Fibroblast of lung (primary cell): Measurements from ENCODE around the gene SNRPN. TPM values are rescaled to one million over a fixed set of nuclear protein-coding genes. Genes with fewer than 3 reads are reported as not detected.

Experiments used
- DNase-seq, 2 donors: peaks; one replicate each; pipeline versions ENCODE4 v3.0.0 to v3.0.0-alpha.2; 2010; ENCODE audit warnings: low read depth in 2 of 2
- H2AFZ ChIP-seq: 2 replicates; pipeline ENCODE4 v1.5.1; 2012; ENCODE audit warnings: low read length, control low read depth, inconsistent platforms
- H3K27ac ChIP-seq: 2 replicates; pipeline ENCODE4 v1.5.1; 2011; ENCODE audit warnings: low read length, control low read depth; ENCODE audit not compliant: insufficient read depth
- H3K27me3 ChIP-seq: 2 replicates; pipeline ENCODE4 v1.5.1; 2011; ENCODE audit warnings: mild to moderate bottlenecking, low read length; ENCODE audit not compliant: control insufficient read depth, insufficient read depth
- H3K36me3 ChIP-seq: 2 replicates; pipeline ENCODE4 v1.5.1; 2011; ENCODE audit warnings: low read length; ENCODE audit not compliant: control insufficient read depth, insufficient read depth
- H3K4me1 ChIP-seq: 2 replicates; pipeline ENCODE4 v1.5.1; 2011; ENCODE audit warnings: low read length; ENCODE audit not compliant: control insufficient read depth, insufficient read depth; ENCODE audit errors: extremely low read depth
- H3K4me2 ChIP-seq: 2 replicates; pipeline ENCODE4 v1.5.1; 2011; ENCODE audit warnings: low read length, control low read depth; ENCODE audit not compliant: insufficient read depth; ENCODE audit errors: extremely low read depth
- H3K4me3 ChIP-seq, 4 experiments: fragments of 200-600 bp in 1 of 4; sonication (generic) in 1 of 4; replicated peaks in 1 of 4; 2 replicates each; pipeline ENCODE4 v1.5.1; 2011 to 2016; ENCODE audit warnings: low read length in 4 of 4, low read depth in 3 of 4, mild to moderate bottlenecking in 3 of 4, control low read depth in 2 of 4, inconsistent platforms in 1 of 4, mixed read lengths in 1 of 4; ENCODE audit not compliant: insufficient read depth in 1 of 4; ENCODE audit errors: control extremely low read depth in 1 of 4
- H3K79me2 ChIP-seq: 2 replicates; pipeline ENCODE4 v1.5.1; 2012; ENCODE audit warnings: mild to moderate bottlenecking, low read length, inconsistent platforms; ENCODE audit not compliant: control insufficient read depth, insufficient read depth
- H3K9ac ChIP-seq: 2 replicates; pipeline ENCODE4 v1.5.1; 2011; ENCODE audit warnings: mild to moderate bottlenecking, low read length, control low read depth; ENCODE audit not compliant: insufficient read depth
- H3K9me3 ChIP-seq: 2 replicates; pipeline ENCODE4 v1.5.1; 2012; ENCODE audit warnings: low read depth, low read length; ENCODE audit not compliant: control insufficient read depth, insufficient read depth
- H4K20me1 ChIP-seq: 2 replicates; pipeline ENCODE4 v1.5.1; 2011; ENCODE audit warnings: low read length; ENCODE audit not compliant: control insufficient read depth, insufficient read depth; ENCODE audit errors: extremely low read depth
- CTCF ChIP-seq, 2 donors: IDR thresholded peaks in 1 of 2; conservative IDR thresholded peaks in 1 of 2; 1 replicate in 1 of 2; 2 replicates in 1 of 2; pipeline ENCODE4 v1.5.1; 2011 to 2012; ENCODE audit warnings: low read length in 2 of 2, control low read depth in 1 of 2, inconsistent platforms in 1 of 2, low read depth in 1 of 2, mild to moderate bottlenecking in 1 of 2
- EZH2 ChIP-seq: IDR thresholded peaks from 2 replicates; pipeline ENCODE4 v1.5.1; 2012; ENCODE audit warnings: low read length, control low read depth, mild to moderate bottlenecking; ENCODE audit errors: missing control alignments
- polyA minus RNA-seq: library from RNA; depleted of rRNA, polyadenylated mRNA; stranded (reverse); fragments of >200 nt; gene quantifications from 2 replicates; pipeline ENCODE4 v1.2.3, GENCODE V29; 2011; ENCODE audit warnings: low replicate concordance
- polyA plus RNA-seq, 2 donors: library from polyadenylated mRNA; depleted of rRNA in 1 of 2; stranded (reverse) in 1 of 2; unstranded in 1 of 2; fragments of >200 nt; gene quantifications; 2 replicates each; pipeline ENCODE4 v1.2.1, GENCODE V29; 2011 to 2012; ENCODE audit warnings: missing spikeins in 1 of 2
- total RNA-seq: library from RNA; depleted of rRNA; stranded (reverse); fragments of >200 nt; gene quantifications from 2 replicates; pipeline ENCODE4 v1.2.1, GENCODE V29; 2014

SNRPN gene
- total RNA-seq: 139 and 163 TPM in 2 replicates
- polyA plus RNA-seq: 117 and 139 TPM in 2 replicates
- 84.0 and 98.8 TPM in 2 replicates for polyA plus RNA-seq (2012)
- 70.2 and 73.5 TPM in 2 replicates for polyA minus RNA-seq

DNA sequence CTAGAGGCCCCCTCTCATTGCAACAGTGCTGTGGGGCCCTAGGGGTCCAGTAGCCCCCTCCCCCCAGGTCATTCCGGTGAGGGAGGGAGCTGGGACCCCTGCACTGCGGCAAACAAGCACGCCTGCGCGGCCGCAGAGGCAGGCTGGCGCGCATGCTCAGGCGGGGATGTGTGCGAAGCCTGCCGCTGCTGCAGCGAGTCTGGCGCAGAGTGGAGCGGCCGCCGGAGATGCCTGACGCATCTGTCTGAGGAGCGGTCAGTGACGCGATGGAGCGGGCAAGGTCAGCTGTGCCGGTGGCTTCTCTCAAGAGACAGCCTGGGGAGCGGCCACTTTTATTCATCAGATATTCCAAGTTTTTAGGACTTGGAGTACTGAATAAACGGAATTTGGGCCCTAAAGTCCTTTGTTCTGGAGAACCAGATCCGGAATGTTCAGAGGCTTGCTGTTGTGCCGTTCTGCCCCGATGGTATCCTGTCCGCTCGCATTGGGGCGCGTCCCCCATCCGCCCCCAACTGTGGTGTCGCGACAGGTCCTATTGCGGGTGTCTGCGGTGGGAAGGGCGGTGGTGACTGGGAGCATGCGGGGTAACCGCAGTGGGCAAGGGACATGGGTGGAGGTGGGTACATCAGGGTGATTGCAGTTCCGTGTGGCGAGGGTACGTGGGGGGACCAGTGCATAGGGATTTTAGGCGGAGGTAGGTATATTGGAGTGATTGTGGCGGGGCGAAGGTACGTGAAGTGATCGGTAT lies at the start of gene SNRPN, which contains the start of gene SNURF:
Gene SNRPN (plus strand): TSS at position 205 of the 748 bp plus-strand sequence. CDS start 19,467 bp downstream, outside the sequence.
Gene SNURF (plus strand): TSS at position 205 of the 748 bp plus-strand sequence. CDS start 62 bp downstream, at position 267.
- Histone ChIP-seq H4K20me1 (no peaks in the 10 kb centered on the region), H3K27ac (peak within 1 kb of the TSS; percentile 88), H3K79me2 (peaks cover 27% of the 10 kb centered on the region), H3K9me3 (no peaks in the 10 kb centered on the region), H3K4me2 (peak within 1 kb of the TSS; percentile 34), H3K4me3 (peak within 1 kb of the TSS; percentile 69 to 88 (median 80)), H3K36me3 (no peaks in the 10 kb centered on the region), H3K4me1 (no peaks in the 10 kb centered on the region), H2AFZ (peak within 1 kb of the TSS; percentile 87), H3K9ac (peak within 1 kb of the TSS; percentile 74), H3K27me3 (no peaks in the 10 kb centered on the region)
- peak; percentile 68 to 79 for DNase-seq
- TF ChIP-seq CTCF (conservative IDR thresholded peaks at IDR 0.05 in 1 of 2, IDR thresholded peaks at IDR 0.05 in 1 of 2; ENCODE audit: low read depth in 1 of 2, low read length in 2 of 2): no peak
- no peak for TF ChIP-seq EZH2

- Histone ChIP-seq H3K27ac (no peak overlapping the region), H3K4me1 (no peaks in the 10 kb centered on the region), H3K4me2 (no peak overlapping the region), H3K79me2 (no peaks in the 10 kb centered on the region), H3K9me3 (no peaks in the 10 kb centered on the region), H3K9ac (no peak overlapping the region), H4K20me1 (no peaks in the 10 kb centered on the region), H3K4me3 (no peak overlapping the region), H3K36me3 (no peaks in the 10 kb centered on the region), H3K27me3 (no peaks in the 10 kb centered on the region), H2AFZ (no peak overlapping the region)
- peak in 1 of 2 donors; percentile 6 for DNase-seq
- TF ChIP-seq CTCF (conservative IDR thresholded peaks at IDR 0.05 in 1 of 2, IDR thresholded peaks at IDR 0.05 in 1 of 2; ENCODE audit: low read depth in 1 of 2, low read length in 2 of 2) (no peak), EZH2 (no peak)
Observed at GRCh38 chr15:24916305-24917009, 38.3 kb upstream of the SNRPN start.

DNA sequence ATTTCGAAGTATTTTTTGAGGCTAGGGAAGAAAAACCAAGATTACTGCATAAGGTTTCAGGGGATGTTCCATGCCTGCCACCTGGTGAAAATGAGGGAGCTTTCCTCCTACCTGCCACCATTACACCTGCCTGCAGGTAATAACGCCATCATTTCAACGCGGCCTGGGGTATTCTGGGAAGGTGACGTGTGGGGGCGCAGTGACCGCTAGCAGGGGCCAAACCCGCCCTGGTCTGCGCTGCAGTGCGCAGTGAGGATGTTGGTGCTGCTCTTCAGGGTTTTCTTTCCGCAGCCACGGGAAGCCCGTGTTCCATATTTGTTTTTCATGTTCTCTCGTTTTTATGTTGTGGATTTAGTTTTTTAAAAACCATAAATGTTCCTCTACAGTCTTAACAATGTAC lies 37.4 kb upstream of the SNRPN start:
- Histone ChIP-seq H3K9ac (no peak overlapping the region), H3K79me2 (no peaks in the 10 kb centered on the region), H3K4me2 (no peak overlapping the region), H3K4me3 (no peak overlapping the region), H3K9me3 (no peaks in the 10 kb centered on the region), H3K27me3 (no peaks in the 10 kb centered on the region), H3K36me3 (no peaks in the 10 kb centered on the region), H2AFZ (no peak overlapping the region), H4K20me1 (no peaks in the 10 kb centered on the region), H3K27ac (no peak overlapping the region), H3K4me1 (no peaks in the 10 kb centered on the region)
- no peak for DNase-seq
- TF ChIP-seq EZH2: no peak
